ENCODE measurements around the gene SKI.

The SKI gene

DNA sequence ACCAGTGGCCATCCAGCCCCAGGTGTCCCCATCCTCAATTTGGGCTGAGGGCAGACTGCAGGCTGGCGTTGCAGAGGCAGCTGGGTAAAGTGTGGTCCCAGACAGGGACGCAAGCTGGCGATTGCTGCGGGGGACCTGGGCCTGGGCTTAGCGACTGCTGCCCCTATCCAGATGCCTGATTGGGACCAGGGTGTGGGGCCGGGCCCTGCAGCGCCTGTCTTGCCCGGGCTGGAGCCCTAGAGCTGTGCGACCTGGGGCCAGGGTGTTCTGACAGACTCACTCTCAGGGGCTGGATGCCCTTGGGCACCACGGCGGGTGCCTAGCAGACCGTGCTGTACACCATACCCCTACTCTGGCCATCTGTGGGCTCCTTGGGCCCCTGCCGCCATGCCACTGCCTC, 17.3 kb upstream of the SKI start:
- no peak for DNase-seq

DNA sequence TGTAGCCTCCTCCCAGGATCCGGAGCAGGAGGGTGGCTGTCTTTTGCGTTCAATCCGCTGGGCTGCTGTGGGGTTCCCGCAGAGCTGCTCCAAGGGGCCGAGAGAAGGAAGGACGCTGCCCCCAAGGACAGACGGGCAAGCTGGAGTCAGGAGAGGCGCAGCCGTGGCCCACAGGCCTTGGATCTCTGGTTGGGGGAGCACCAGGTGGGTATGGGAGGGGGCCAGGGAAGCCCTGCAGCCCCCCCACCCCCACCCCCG, 15.9 kb upstream of the SKI start:
- no peak for DNase-seq

DNA sequence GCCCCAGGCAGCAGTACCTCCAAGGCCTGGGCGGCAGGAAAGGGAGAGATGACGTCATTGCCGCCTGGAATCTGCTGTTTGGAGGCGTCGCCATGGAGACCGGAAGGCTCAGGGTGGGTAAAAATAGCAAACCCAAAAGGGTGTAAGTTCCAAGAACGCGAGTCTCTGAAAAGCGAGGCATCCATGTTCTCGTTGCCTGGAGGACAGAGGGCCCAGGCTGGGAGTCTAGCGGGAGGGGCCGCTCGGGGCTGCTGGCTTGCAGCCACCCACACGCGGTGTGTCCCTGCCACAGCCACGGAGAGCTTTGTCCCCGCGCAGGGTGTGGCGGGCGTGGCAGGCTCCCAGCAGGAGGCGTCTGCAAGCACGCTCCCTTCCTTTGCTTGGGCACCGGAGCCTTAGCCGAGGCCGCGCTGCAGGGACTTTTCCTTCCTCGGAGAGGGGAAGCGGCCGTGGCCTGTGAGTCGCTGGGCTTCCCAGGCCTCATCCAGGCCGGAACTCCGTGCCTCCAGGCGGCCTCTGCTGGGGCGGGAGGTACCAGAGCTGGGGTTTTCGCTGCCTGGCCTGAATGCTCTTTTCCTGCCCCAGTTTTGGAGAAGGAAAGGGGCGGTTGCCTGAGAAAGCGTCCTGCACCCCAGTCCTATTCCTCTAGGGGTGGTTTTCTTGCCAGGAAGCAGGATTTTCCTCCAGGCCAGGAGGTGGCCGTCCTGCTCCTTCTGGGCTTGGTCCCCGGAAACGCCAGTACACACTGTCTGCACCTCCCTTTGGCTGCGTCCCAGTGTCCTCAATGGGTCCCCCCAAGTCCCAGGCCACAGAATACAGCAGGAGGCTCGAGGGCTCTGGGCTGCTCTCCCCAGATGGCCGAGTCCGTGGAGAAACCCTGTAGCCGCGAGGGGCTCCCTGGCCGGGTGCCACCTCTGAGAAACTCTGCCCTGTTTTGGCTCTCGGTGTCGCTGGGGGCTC, 15.3 kb upstream of the SKI start:
- no peak for DNase-seq

DNA sequence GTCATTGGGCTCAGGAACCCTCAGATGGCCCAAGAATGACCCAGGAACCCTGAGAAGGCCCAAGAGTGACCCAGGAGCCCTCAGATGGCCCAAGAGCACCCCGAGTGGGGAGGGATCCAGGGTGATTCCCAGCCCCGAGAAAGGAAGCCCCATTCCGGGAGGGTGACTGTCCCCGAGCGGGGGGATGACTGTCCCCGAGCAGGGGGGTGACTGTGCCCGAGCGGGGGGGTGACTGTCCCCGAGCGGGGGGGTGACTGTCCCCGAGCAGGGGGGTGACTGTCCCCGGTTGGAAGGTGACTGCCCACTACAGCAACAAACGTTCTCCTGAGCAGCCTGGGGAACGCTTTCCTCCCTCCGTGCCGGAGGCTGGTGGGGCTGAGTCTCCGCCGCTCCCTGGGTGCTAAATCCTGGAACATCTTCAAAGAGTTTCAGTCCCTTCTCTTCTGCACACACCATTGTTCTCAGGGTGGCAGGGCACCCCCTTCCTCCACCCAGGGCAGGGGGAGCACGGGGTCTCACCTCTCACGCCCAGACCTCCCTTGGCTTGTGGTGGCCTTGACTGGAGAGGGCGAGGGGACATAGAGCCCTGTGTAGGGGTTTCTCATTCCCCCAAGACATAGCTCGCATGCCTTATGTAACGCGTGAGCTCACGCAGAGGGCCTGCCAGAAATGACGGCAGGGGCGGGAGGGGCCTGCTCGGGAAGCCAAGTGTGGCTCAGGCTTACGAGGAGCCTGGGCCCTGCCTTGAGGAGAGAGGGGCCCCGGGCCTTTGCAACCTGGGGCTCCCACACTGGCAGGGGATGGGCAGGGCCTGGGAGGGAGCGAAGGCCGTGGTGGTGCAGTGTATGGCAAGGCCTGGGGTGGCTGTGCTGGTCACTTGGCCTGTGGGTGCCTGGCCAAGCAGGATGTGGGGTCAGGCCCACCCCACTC, 14.3 kb upstream of the SKI start:
- DNase-seq = no peak

DNA sequence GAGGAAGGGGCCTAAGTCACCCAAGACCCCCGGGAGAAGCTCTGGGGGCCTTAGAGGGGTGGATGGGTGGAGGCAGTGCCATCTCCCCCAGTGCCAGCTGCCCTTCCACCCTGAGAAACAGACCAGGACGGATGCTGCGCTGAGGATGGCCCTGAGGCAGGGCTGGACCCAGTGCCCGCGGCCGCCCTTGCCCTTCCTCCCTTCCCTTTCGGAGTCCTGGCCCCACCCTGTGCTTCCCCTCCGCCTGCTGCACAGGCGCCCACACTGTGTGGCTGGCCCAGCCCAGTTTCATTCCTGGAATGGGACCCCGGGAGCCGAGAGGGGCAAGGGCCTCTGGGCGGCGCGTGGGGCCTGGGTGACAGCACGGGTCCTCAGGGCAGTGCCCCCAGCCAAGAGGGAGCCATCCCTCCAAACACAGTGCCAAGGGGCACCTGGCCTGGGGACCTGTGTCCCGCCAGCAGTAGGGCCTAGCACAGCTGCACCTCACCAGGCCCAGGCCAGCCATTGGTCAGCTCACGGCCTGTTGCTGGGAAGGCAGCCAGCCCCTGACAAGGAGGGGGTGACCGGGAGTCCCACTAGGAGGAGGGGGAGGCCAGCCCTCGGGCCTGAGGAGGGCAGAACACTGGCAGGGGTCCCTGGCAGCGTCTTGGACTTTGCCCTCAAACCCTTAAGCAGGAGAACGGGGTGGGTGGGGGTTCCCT, 13.4 kb upstream of the SKI start:
- no peak for DNase-seq

DNA sequence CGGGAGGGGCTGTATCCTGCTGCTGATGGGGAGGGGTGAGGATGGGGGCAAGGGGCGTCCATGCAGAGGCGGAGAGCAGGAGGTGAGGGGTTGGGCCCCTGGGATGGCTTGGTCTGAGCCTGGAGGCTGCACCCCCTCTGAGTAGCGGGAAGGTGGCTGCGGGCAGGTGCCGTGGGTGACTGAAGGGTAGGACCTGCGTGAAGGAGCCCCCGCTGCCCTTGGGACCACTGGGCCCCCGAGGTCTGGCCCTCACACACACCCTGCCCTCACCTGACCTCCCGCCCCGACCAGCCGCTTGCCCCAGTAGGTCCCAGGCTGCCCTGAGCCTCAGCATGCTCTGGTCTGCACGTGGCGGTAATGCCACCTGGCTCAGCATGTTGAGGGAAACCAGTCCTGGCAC, 12.8 kb upstream of the SKI start:
- no peak for DNase-seq

DNA sequence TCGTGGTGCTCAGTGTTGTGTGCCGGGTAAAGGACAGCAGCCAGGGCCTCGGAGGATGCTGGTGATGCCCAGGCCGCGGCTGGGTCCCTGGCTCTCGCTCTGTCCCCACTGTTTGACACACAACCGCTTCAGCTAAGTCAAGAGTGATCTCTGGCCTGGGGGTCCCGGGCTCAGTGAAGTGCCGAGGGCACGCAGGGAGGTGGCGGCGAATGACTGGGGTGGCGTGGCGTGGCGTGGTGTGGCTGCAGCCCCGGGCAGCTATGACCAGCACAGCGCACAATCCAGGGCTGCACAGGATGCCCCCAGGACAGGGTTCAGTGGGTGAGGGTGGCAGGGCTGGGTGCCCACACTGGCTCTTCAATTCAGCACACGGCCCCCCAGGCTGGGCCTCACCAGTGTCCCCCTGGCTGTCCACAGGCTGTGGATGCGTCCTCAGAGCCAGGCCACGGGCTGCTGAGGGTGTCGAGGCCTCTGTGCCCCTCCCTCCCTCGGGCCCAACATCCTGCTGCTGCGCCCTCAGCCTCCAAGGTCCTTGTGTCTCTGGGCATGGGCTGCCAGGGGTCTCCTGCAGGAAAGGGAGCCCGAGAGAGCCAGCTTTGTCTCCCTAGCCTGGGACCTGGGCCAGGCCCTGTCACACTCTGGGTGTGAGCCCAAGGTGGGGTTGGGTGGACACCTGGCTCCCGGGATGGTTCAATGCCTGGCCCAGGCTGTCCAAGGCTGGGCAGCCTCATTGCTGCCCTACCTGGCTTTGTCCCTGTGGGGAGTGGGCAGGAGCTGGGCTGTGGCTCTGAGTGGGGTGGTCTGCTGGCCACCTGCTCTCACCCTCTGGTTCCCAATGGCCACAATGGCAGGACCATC, 12.0 kb upstream of the SKI start:
- DNase-seq = no peak

DNA sequence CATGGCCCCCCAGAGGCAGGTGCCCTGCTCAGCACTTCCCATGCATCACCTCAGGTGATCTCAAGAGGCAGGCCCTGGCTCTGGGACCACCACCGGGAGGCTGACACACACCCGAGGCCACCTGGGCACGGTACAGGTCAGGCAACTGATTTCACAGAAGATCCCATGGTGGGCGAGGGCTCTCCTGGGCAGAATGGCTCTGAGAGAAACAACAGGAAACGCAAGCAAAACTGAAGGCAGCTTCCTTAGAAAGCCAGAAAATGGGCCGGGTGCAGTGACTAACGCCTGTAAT, 11.4 kb upstream of the SKI start:
- DNase-seq = no peak

DNA sequence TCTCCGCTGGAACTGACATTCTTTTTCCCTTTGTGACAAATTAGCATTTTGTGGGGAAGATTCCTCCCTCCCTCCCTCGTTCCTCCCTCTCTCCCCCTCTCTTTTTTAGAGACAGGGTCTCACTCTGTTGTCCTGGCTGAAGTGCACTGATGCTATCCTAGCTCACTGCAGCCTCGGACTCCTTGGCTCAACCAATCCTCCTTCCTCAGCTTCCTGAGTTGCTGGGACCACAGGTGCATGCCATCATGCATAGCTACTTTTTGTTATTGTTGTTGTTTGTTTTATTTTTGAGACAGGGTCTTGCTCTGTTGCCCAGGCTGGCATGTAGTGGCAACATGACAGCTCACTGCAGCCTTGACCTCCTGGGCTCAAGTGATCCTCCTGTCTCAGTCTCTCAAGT, 6.8 kb upstream of the SKI start:
- no peak for DNase-seq

DNA sequence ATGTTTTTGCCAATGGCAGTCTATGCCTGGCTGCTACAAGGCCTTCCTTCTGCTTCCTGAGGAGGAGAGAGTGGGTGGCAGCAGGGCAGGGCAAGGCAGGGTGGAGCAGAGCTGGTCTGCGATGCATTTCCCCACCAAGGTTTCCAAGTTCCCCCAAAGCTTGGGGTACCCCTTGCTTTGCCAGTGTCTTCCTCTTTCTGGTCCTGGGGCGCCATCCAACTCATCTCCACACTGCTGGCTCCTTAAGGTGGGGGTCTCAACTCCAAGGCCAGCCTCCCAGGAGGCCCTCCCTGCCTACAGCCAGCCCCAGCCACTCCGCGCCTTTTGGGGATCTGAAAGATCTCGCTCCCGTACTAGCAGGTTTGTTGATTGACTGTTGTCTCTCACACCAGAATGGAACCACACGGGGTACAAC, 3.9 kb upstream of the SKI start:
- DNase-seq = no peak

DNA sequence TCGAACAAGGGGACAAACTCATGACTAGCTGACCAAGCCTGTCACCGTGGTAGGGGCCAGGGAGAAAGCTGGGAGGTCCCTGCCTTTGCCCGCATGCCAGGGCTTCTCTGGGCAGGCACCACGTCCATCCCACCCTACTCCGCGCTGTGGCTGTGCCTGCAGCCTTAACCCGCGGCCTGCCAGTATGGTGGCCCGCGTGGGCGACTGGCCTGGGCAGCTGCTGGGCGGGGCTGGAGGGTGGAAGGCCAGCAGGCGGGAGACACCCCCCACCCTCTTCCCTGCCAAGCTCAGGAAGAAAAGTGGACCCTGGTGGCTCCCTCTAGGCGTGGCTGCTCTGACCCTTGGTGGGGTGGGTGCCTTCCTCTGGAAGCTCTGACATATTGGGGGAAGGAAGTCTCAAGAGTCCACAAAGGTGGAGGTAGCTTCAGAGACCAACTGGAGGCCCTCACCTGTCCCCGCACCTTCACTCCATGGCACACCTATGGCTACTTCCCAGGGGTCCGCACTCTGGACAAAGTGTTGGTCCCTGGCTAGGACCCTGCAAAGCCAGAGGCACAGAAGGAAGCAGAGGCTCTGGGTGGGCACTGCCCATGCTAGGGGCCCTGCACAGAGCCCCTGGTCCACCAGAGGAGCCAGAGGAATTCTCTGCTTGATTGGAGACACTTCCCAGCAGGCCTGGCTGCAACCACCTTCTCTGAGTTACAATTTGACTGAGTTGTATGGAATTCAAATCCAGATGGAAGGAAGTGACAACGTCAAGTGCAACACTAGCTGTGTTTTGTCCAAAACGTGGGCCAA, 3.3 kb upstream of the SKI start:
- no peak for DNase-seq

DNA sequence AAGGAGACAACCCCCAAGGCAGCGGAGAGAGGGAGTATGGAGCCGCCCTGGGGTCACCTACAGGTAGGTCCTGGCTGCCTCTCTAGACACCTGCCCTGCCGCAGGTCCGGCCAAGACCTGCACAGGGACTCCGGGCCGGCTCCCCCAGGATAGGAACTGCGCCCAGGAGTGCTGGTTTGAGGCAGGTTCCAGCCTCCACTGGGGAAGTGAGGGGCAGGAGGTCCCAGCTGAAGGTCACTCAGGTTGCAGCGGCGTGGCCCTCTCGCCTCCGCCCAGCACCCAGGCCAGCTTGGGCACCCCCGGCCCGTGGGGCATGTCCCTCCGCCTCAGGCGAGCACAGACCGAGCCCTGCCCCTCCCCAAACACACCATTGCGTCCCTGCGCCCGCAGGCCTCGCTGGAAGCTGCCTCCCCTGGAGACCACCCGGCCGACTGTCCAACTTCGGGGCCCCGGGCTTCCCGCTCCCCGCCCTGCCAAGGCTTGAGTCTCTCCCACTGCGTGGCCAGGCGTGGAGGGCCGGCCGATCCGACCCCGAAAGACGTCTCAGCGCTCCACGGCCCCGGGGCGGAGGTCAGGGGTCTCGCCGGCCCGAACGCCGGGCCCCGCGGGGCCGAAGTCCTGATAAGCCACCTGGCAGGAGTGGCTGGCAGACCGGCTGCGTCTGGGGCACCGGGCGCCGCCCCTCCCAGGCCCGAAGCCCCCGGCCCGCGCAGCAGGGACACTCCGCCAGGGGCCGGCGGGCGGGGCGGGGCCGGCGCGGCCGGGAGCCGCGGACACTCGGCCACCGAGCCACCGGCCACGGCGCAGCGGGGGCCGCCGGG, 1.4 kb upstream of the SKI start:
- DNase-seq = no peak

DNA sequence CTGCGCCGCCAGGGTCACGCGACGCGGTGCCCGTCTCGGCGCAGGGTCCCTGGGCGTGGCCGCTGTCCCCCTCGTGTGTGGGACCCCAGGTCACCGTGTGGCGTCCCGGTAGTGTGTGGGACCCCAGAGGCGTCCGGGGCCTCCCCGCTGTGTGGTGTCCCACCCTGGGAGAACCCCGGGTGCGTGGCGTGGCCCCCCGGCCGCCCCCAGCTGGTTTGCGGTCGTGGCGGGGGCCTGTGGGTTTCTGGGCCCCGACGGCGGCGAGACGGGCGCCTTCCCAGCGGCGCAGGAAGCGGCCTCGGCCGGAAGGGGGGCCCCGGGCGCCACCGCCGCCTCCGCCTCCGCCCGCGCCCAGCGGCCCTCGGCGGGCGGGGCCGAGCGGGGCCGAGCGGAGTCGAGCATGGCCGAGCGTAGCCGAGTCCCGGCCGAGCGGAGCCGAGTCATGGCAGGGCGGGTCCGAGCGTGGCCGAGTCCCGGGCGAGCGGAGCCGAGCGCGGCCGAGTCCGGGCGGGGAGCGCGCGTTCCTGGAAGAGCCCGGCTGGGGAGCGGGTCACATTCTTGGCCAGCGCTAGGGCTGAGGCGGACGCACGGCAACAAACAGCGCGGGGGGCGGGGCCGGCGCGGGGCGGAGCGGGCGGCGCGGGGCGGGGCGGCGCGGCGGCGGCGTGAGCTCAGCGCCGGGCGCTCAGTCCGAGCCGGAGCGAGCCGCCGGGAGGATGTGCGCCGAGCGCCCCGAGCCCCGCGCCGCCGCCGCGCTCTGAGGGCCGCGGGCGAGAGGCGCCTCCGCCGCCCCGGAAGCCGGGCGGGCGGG, 568 bp upstream of the SKI start:
- peak; percentile 96 for DNase-seq

DNA sequence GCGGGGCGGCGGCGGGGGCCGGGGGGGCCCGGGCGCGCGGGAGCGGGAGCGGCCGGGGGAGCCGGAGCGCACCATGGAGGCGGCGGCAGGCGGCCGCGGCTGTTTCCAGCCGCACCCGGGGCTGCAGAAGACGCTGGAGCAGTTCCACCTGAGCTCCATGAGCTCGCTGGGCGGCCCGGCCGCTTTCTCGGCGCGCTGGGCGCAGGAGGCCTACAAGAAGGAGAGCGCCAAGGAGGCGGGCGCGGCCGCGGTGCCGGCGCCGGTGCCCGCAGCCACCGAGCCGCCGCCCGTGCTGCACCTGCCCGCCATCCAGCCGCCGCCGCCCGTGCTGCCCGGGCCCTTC, 546 bp downstream of the SKI start:
- no peak for DNase-seq

DNA sequence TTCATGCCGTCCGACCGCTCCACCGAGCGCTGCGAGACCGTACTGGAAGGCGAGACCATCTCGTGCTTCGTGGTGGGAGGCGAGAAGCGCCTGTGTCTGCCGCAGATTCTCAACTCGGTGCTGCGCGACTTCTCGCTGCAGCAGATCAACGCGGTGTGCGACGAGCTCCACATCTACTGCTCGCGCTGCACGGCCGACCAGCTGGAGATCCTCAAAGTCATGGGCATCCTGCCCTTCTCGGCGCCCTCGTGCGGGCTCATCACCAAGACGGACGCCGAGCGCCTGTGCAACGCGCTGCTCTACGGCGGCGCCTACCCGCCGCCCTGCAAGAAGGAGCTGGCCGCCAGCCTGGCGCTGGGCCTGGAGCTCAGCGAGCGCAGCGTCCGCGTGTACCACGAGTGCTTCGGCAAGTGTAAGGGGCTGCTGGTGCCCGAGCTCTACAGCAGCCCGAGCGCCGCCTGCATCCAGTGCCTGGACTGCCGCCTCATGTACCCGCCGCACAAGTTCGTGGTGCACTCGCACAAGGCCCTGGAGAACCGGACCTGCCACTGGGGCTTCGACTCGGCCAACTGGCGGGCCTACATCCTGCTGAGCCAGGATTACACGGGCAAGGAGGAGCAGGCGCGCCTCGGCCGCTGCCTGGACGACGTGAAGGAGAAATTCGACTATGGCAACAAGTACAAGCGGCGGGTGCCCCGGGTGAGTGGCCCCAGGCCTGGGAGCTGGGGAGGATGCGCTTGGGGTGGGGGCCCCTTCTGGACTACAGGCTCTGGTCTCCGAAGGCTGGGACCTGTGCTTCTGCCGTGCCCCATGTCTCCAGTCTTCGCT, 1.1 kb downstream of the SKI start:
- peak; percentile 61 for DNase-seq

DNA sequence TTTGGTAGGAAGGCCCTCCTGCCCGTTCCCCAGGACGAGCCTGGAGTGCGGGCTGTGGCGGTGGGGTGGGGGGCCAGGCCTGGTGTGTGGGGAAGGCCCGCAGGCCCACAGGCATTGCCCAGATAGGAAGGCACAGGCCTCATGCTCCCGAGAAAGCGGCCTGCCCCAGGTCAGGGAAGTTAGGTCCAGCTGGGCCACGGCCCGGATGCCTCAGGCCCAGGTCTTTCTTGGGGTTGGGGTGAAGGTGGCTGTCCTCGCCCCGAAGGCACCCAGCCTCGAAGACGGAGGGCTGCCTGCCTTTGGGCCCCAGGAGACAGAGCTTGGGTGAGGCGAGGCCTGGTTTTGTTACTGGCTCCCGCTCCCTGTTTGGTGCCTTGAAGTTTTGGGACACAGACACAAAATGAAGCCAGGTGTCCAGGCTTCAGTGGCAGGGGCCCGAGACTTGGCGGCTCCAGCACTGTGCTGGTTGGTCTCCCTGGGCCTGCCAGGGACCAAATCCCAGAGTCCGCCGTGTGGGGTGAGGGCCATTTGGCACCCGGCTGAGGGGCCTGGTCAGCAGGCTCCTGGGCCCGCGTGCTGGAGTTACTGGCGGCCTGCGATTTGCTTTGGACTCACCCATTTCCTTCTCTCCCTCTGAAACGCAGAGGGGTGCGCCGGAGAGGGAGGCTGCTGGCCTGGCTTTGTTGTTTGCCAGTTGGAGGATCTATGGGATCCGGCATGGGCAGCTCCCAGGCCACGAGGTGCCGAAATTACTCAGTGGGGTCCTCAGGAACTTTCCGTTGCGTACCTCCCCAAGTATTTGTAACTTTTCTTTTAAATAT, 2.0 kb downstream of the SKI start:
- no peak for DNase-seq

DNA sequence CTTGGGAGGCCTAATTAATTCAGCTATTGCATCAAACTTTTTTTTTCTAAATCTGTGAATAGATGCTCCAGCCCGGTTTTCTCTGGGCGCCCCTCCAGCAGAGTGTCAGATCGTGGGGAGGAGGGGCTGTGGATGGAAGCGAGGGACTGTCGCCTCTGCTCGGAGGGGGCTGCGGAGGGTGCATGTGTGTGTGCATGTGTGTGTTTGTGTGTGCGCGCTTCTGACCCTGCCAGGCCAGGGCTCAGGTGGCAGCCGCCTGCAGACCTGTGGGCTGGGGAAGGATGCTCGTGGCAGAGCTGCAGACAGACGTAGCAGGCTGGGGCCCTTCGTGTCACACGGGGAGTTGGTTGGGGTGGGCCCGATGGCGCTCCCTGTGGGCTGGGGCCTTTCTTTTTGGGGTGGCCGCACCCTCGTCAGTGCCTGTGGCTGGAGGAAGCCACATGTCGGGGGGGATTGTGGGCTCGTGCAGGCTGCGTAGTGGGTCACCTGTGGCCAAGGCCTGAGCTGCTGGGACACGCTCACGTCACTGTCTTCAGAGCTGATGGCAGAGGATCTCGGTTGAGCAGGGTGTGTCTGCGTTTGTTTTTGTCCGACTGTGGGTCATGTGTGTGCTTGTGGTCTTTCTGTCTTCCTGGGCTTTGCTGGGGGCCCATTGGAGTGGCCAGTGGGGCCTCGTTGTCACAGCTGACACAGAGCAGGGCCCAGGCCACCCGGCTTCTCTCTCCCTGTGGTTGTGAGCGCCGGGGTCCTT, 2.8 kb downstream of the SKI start:
- DNase-seq = peak; percentile 47
